GM18517 (cell line): ENCODE measurements around the gene TMEM204.

ENCODE experiments used
- ATAC-seq: cut with Tn5 transposase; IDR thresholded peaks from one replicate; pipeline ENCODE4 v1.9.1; 2021; ENCODE audit warnings: mild to moderate bottlenecking, moderate library complexity; ENCODE audit not compliant: unreplicated experiment

The TMEM204 gene

GRCh38 chr16:1518626-1519135 is 14.8 kb upstream of the TMEM204 start:
- no peak for ATAC-seq

DNA sequence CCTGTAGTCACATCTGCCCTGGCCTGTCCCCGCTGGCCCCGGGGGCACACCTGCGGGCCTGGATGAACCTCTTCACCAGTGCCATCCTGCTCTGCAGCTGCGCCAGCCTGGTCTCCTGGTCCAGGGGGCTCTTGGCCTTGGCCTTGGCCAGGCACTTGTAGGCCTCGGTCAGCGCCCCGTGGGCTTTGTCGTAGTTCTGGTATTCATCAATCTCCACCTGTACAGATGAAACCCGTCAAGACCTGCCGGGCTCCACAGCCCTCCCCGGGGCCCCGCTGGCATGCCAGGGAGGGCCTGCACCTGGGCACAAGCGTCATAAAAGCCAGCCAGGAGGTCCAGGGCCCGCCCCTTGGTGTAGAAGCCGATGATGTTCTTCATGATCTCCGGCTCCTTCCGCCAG is 13.6 kb upstream of the TMEM204 start:
- ATAC-seq, result no peak

DNA sequence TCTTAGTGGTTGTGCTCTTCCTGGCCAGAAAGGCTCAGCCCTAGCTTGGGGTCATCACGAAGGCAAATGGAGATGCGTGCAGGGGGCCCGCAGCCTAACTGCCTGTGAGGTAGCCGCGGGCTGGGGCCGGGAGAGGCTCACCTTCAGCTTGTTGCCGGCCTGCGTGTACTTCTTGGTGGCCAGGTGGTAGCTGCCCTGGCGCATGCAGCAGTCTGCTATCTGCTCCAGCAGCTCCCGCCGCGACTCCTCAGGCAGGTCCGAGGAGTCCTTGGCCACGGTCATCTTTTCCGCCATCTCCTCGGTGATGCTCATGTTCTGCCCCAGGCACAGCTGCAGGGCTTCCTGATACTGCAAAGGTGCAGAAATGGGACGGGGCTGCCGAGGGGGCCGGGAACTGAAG is 13.0 kb upstream of the TMEM204 start:
- ATAC-seq, result no peak

- ATAC-seq, result no peak
These were observed 9.8 kb upstream of the TMEM204 start for GRCh38 chr16:1523581-1524245.

- no peak for ATAC-seq
These were observed 9.1 kb upstream of the TMEM204 start for GRCh38 chr16:1524366-1524765.

DNA sequence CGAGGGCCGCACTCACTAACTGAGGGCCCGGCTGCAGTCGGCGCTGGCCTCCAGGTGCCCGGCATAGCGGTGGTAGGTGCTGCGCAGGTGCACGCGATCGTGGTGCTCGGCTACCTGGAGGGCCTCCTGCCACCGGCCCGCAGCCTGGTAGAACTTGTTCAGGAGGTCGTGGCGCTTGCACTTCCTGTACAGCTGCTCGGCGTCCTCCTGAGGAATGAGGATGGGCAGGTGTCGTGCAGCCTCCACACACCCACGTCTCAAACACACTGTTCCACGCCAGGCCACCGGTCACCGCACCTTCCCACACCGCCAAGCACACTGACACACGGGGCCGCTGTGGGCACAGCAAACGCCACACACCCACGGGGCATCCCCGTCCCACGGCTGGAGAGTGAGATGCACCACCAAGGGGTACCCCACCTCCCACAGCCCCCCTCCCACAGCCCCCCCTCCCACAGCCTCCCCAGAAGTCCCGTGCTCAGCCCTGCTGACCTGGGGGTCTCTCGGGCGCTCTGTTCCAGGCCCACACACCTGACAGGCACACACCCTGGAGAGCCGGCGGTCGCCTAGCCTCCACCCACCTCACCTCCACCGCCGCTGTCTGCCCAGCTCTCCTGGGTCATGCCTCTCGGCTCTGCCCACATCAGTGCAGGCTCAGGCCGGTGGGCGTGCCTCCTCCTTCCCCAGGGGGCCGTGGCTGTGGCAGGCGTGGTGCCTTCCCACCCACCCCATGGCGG is 7.4 kb upstream of the TMEM204 start:
- no peak for ATAC-seq

GRCh38 chr16:1526608-1527555 is 6.6 kb upstream of the TMEM204 start:
- no peak for ATAC-seq

- no peak for ATAC-seq
These were observed 5.3 kb upstream of the TMEM204 start for GRCh38 chr16:1527836-1528811.

DNA sequence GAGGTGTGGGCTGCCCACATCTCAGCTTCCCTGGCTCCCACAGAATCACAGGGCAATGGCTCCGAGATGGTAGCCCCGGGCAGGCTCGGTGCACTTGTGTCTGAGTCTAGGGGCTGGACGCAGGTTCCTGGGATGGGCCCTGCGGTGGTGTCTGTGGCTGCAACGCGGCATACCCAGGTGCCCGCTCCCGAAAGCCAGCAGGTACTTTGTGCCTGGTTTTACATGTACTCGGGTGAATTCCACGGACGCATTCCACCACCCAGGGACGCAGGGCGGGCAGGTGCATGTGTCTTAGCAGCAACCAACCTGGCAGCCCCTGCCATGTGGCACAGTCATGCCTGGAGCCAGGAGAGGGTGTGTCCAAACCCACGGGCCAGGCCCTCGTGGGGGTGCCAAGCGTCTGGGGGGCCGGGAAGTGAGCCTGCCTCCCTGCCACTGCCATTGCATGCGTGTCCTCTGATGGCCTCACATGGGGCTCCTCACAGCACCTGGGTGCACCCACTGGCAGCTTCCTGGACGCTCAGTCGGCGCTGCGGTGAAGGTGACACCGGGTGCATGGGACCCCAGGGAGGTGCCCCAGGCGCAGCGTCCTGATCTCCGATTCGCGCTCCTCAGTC is 4.4 kb upstream of the TMEM204 start:
- ATAC-seq, result no peak

DNA sequence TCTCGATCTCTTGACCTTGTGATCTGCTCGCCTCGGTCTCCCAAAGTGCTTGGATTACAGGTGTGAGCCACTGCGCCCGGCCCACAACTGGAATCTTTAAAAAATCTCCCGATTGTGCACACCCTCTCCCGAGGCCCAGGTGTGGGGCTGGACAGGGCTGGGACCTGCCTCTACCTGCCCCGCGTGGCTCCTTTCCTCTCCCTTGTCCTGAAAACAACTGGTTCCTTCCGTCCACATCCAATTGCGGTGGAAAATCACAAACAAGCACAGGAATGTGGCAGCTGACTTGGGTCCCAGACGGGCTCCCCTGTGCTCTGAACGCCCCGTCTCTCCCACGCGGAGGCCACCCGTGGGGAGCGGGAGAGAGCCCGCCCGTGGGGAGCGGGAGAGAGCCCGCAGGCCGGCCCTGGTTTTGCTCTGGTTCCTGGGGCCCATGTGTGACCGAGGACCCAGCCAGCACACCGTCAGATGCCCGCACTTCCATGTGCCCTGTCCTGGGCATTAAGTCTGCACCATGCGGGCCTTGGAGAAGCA is 3.0 kb upstream of the TMEM204 start:
- ATAC-seq, result no peak

DNA sequence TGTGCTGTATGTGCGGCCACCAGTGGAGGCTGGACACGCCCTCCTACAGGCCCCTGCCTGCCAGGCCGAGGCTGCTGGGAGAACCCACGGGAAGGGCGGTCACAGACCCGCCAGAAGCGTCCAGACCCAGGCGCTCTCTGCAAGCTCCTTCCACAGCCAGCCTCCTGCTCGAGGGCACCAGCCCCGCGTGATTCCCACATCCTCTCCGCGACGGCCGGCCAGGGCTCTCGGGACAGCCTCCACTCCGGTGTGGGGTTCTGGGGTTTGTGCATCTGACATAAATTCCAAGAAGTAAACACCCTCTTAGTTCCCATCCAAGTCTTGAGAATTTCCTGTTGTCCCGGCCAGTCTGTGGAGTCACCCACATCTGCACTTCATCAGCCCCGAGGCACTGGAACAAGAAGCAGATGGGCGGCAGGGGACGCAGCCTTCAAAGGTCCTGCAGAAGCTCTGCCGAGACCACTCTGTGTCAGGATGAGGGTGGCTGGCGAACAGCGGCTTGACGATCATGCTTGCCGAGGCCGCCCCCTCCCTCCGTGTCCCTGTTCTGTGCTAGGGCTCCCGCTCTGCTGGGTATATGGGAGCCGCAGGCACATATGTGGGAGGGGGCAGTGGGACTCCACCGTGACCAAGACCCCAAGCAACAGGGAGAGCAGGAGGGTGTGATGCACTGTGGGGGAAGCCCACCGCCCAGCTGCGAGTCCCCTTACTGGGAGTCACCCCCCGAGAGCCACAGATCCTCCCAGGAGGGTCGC is 2.4 kb upstream of the TMEM204 start:
- ATAC-seq, result no peak

GRCh38 chr16:1531638-1531910 is 1.9 kb upstream of the TMEM204 start:
- ATAC-seq, result no peak

- no peak for ATAC-seq
These were observed 1.2 kb upstream of the TMEM204 start for GRCh38 chr16:1532081-1532760.

DNA sequence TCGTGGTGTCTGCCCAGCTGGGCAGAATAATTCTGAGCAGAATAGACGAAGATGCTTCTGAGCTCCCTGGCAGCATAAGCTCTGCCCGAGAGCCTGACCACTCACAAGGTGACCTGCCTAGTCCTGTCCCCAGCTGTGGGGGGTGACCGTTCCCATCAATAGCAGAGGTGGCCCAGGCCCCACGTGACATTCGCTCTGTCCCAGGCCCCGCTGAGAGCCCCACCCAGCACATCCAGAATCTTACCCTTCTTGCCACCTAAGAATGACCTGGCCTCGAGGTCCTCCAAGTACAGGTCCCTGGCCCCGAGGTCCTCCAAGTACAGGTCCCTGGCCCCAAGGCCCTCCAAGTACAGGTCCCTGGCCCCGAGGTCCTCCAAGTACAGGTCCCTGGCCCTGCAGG is 695 bp upstream of the TMEM204 start:
- ATAC-seq, result no peak

DNA sequence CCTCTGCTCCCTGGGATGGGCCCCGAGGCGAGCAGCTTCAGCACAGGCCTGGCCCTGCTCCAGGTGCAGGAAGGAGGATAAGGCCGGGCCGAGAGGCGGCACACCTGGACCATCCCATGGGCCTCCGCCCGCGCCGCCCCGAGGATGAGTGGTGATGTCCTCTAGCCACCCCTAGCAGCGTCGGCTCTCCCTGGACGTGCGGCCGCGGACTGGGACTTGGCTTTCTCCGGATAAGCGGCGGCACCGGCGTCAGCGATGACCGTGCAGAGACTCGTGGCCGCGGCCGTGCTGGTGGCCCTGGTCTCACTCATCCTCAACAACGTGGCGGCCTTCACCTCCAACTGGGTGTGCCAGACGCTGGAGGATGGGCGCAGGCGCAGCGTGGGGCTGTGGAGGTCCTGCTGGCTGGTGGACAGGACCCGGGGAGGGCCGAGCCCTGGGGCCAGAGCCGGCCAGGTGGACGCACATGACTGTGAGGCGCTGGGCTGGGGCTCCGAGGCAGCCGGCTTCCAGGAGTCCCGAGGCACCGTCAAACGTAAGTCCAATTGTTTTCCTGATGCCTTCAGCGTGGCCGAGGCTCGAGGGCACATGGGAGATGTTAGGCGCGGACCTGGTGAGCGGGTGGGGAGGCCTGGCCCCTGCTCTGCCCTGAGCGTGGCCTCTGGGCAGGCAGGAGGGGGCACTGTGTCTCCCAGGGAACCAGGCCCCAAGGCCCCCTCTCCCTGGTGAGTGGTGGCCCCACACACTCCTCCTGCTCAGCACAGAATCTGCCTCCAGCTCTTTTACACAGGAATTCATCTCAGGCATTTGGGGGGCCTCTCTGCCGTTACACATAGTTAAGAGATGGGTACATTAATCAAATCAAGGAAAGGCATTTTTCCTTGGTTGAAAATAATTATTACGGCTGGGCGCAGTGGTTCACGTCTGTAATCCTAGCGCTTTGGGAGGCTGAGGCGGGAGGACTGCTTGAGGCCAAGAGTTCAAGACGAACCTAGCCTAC is 855 bp downstream of the TMEM204 start:
- no peak for ATAC-seq

DNA sequence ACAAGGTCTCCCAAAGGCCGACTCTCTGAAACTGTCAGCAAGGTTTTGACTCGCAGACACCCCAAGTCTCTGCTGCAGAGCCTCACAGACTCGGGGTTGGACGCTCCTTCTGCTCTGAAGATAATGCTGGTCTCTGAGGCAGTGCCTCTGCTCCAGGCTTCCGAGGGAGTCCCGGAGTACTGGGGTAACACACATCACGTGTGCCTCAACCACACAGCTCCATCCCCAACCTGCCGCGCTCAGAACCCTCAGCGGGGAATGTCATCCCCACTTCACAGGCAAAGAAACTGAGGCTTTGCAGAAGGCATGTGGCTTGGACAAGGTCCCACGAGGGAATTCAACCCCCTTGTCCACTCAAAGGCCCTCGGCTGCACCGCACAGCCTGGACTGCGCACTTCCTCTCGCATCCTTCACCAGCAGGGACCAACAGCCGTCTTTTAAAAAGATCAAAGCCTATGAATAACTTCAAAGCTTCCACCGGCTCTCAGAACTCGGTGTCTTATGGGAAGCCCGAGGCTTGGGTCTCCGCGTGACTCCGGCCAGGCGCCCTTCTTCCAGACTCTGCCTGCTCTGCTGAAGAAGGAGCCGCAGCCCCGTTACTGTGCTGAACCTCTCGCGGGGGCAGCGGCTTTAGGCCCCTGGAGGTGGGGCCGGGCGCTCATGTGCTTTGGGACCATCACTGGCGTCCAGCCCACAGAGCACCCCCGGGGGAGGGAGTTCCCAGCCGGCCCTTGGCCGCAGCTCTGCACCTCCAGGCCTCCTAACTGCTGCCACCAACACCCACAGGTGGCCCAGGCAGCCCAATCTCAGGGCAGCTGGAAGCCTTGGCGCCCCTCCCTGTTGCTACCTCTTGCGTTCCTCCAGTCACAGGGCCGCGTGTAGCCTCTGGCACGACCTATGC is 2.2 kb downstream of the TMEM204 start:
- no peak for ATAC-seq
